Activated B cell treated with CpG ODN at 0.5 μM for 24 hours (primary cell): ENCODE data around the gene PBX3. TPM values are rescaled to one million over a fixed set of nuclear protein-coding genes. Genes with fewer than 3 reads are reported as not detected.

ENCODE experiments used
- ATAC-seq: fragments of 200-7000 bp; cut with Tn5 transposase; one replicate; pipeline ENCODE4 v1.10.0; 2021; ENCODE audit warnings: low read depth, mild to moderate bottlenecking, moderate library complexity
- CTCF ChIA-PET: fragments of 350-600 bp; sonication (Branson Sonifier 250); formaldehyde crosslinking; loops from one replicate; lab custom pipeline; 2021; ENCODE audit warnings: antibody characterized with exemption; lab: Charles Lee
- POLR2A ChIA-PET: fragments of 350-600 bp; sonication (Branson Sonifier 250); formaldehyde crosslinking; loops from one replicate; lab custom pipeline; 2021; ENCODE audit warnings: antibody characterized with exemption; lab: Charles Lee
- DNase-seq: peaks from one replicate; pipeline ENCODE4 v3.0.0; 2022
- H3K27ac Mint-ChIP-seq: one replicate; pipeline ENCODE4 v1.8.0; 2020; ENCODE audit warnings: mixed read lengths
- H3K27me3 Mint-ChIP-seq: one replicate; pipeline ENCODE4 v1.8.0; 2021; ENCODE audit warnings: mixed read lengths
- H3K36me3 Mint-ChIP-seq: one replicate; pipeline ENCODE4 v1.8.0; 2021; ENCODE audit warnings: low read depth, mixed read lengths
- H3K4me1 Mint-ChIP-seq: one replicate; pipeline ENCODE4 v1.8.0; 2021; ENCODE audit warnings: mixed read lengths
- H3K4me3 Mint-ChIP-seq: one replicate; pipeline ENCODE4 v1.8.0; 2020; ENCODE audit warnings: mild to moderate bottlenecking, mixed read lengths
- H3K9me3 Mint-ChIP-seq: one replicate; pipeline ENCODE4 v1.8.0; 2020; ENCODE audit warnings: mixed read lengths
- CTCF ChIP-seq: fragments of 200-600 bp; IDR thresholded peaks from one replicate; pipeline ENCODE4 v1.8.0; 2022; ENCODE audit warnings: antibody characterized with exemption, mild to moderate bottlenecking
- intact Hi-C: fragments of 100-400 bp; cut with micrococcal nuclease; formaldehyde crosslinking; loops from one replicate; pipeline ENCODE4 v1.15.1; 2024
- total RNA-seq: library from RNA; stranded (reverse); gene quantifications from 2 replicates; pipeline ENCODE4 v1.2.3, GENCODE V29; 2022

Gene PBX3
- total RNA-seq, 1 donor from 2014 or later = 37.2 TPM

- Mint-ChIP-seq H3K36me3 (no peaks in the 10 kb centered on the region), H3K4me3 (no peak overlapping the region), H3K9me3 (no peaks in the 10 kb centered on the region), H3K27me3 (no peaks in the 10 kb centered on the region), H3K4me1 (no peaks in the 10 kb centered on the region), H3K27ac (no peak overlapping the region)
- no peak for TF ChIP-seq CTCF
- POLR2A ChIA-PET = no interaction called here
- intact Hi-C loops = no loop called here
- CTCF ChIA-PET = no interaction called here
- ATAC-seq (no peak), DNase-seq (no peak)
Measured at GRCh38 chr9:125989524-125990180, 242.5 kb downstream of the PBX3 start.

- CTCF ChIA-PET = no interaction called here
- intact Hi-C loops = no loop called here
- DNase-seq = no peak
- no peak overlapping the region for H3K4me3 Mint-ChIP-seq
- POLR2A ChIA-PET = no interaction called here
- ATAC-seq = no peak
- H3K27me3 Mint-ChIP-seq = peaks cover 2% of the 10 kb centered on the region
- no peaks in the 10 kb centered on the region for H3K9me3 Mint-ChIP-seq
- no peak for TF ChIP-seq CTCF
- no peak overlapping the region for H3K27ac Mint-ChIP-seq
- no peaks in the 10 kb centered on the region for H3K36me3 Mint-ChIP-seq
- H3K4me1 Mint-ChIP-seq = no peaks in the 10 kb centered on the region
Measured at GRCh38 chr9:125990186-125990792, 243.1 kb downstream of the PBX3 start.

GRCh38 chr9:125990793-125991220 lies 243.6 kb downstream of the PBX3 start:
- intact Hi-C loops = no loop called here
- no peak for DNase-seq
- Mint-ChIP-seq H3K4me1 (no peaks in the 10 kb centered on the region), H3K9me3 (no peaks in the 10 kb centered on the region), H3K27ac (no peak overlapping the region), H3K36me3 (no peaks in the 10 kb centered on the region), H3K27me3 (peaks cover 2% of the 10 kb centered on the region), H3K4me3 (no peak overlapping the region)
- POLR2A ChIA-PET = no interaction called here
- ATAC-seq = no peak
- CTCF ChIA-PET = no interaction called here
- TF ChIP-seq CTCF = no peak

DNA sequence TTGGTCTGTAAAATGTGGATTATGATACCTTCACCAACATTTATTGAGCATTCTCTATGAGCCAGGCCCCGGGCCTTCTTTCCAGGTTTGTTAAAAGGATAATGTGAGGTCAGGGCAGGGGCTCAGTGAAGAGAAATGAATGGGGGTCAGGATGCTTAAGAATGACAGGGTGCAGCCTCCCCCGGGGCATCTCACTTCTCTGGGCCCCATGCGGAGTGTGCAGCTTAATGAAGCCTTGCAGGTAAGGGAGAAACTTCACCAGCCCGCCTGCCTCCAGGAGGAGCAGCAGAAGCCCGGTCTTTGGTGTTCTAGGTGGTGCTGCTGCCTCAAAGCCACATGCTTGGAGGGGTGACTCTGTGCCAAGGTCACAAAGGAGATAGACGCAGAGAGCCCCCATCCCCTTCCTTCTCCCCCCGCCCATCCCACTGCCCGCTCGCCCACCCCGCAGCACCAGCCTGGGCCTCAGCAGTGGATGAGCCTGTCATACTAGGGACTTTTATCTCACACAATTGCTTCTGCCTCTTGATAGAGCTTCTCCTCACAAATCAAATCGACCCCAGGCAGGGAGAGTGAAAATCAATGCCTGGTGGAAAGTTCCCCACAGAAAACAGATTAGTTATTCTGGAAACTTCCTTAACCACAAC lies 244.8 kb downstream of the PBX3 start:
- TF ChIP-seq CTCF = no peak
- Mint-ChIP-seq H3K36me3 (no peaks in the 10 kb centered on the region), H3K27me3 (peaks cover 2% of the 10 kb centered on the region), H3K9me3 (no peaks in the 10 kb centered on the region), H3K4me1 (no peaks in the 10 kb centered on the region), H3K27ac (no peak overlapping the region), H3K4me3 (no peak overlapping the region)
- intact Hi-C loops = no loop called here
- DNase-seq = no peak
- ChIA-PET CTCF (no interaction called here), POLR2A (no interaction called here)
- ATAC-seq = no peak

GRCh38 chr9:125992557-125992956 lies 245.4 kb downstream of the PBX3 start:
- no peak for TF ChIP-seq CTCF
- no peak overlapping the region for H3K4me3 Mint-ChIP-seq
- no peaks in the 10 kb centered on the region for H3K36me3 Mint-ChIP-seq
- DNase-seq = no peak
- H3K9me3 Mint-ChIP-seq = no peaks in the 10 kb centered on the region
- no peak overlapping the region for H3K27ac Mint-ChIP-seq
- H3K27me3 Mint-ChIP-seq = peaks cover 3% of the 10 kb centered on the region
- POLR2A ChIA-PET = no interaction called here
- intact Hi-C loops = no loop called here
- no peaks in the 10 kb centered on the region for H3K4me1 Mint-ChIP-seq
- CTCF ChIA-PET = no interaction called here
- no peak for ATAC-seq
